ENCODE results near the gene NODAL. TPM values are rescaled to one million over a fixed set of nuclear protein-coding genes. Genes with fewer than 3 reads are reported as not detected.

The NODAL gene
- total and polyA plus RNA-seq, 2 experiments from 2014 or later = not detected

GRCh38 chr10:70466951-70467350 lies 25.5 kb upstream of the NODAL start:
- Histone ChIP-seq H4K20me1 (ENCODE audit: insufficient read depth) (no peaks in the 10 kb centered on the region), H3K4me1 (ENCODE audit: insufficient read depth) (no peaks in the 10 kb centered on the region), H3K27me3 (replicated peaks; ENCODE audit: insufficient read depth) (peaks cover 27% of the 10 kb centered on the region), H3K9me2 (ENCODE audit: insufficient read depth) (no peaks in the 10 kb centered on the region), H3K4me3 (no peak overlapping the region), H3K9me3 (ENCODE audit: low read depth) (no peaks in the 10 kb centered on the region), H3K4me2 (ENCODE audit: unreplicated experiment) (no peak overlapping the region), H3F3A (ENCODE audit: insufficient read depth) (no peaks in the 10 kb centered on the region), H3K36me3 (ENCODE audit: low read depth) (no peaks in the 10 kb centered on the region), H3K79me2 (ENCODE audit: insufficient read depth) (no peaks in the 10 kb centered on the region), H2AFZ (no peak overlapping the region), H3K27ac (no peak overlapping the region), H3K9ac (no peak overlapping the region)
- in situ Hi-C loops (cut with MboI) = loop anchor here (10.0 kb wide), 1 partner anchor 288 kb away; no protein-coding TSS in a partner anchor
- no peak for DNase-seq
- 71 to 77% methylated on average over 3 of the region's 3 CpGs for WGBS, 2 experiments (ENCODE audit: low coverage in 1 of 2, low lambda C conversion rate in 2 of 2, missing lambda C conversion rate in 2 of 2)
- TF ChIP-seq EZH2phosphoT487 (IDR thresholded peaks at IDR 0.05; ENCODE audit: insufficient read depth, low read depth) (no peak), EZH2 (IDR thresholded peaks at IDR 0.05; ENCODE audit: insufficient read depth, poor library complexity, severe bottlenecking) (no peak)

GRCh38 chr10:70465832-70466231 lies 24.4 kb upstream of the NODAL start:
- Histone ChIP-seq H3K79me2 (ENCODE audit: insufficient read depth) (no peaks in the 10 kb centered on the region), H3F3A (ENCODE audit: insufficient read depth) (no peaks in the 10 kb centered on the region), H3K4me2 (ENCODE audit: unreplicated experiment) (no peak overlapping the region), H3K36me3 (ENCODE audit: low read depth) (no peaks in the 10 kb centered on the region), H3K4me1 (ENCODE audit: insufficient read depth) (no peaks in the 10 kb centered on the region), H2AFZ (no peak overlapping the region), H3K9ac (no peak overlapping the region), H3K27me3 (replicated peaks; ENCODE audit: insufficient read depth) (peaks cover 21% of the 10 kb centered on the region), H3K9me3 (ENCODE audit: low read depth) (no peaks in the 10 kb centered on the region), H3K4me3 (no peak overlapping the region), H3K27ac (no peak overlapping the region), H3K9me2 (ENCODE audit: insufficient read depth) (no peaks in the 10 kb centered on the region), H4K20me1 (ENCODE audit: insufficient read depth) (no peaks in the 10 kb centered on the region)
- WGBS, 2 experiments (ENCODE audit: low coverage in 1 of 2, low lambda C conversion rate in 2 of 2, missing lambda C conversion rate in 2 of 2) = 61 to 89% methylated on average over 2 of the region's 2 CpGs
- TF ChIP-seq EZH2phosphoT487 (IDR thresholded peaks at IDR 0.05; ENCODE audit: insufficient read depth, low read depth) = no peak
- TF ChIP-seq EZH2 (IDR thresholded peaks at IDR 0.05; ENCODE audit: insufficient read depth, poor library complexity, severe bottlenecking) = no peak
- DNase-seq = no peak
- in situ Hi-C loops (cut with MboI) = loop anchor here (10.0 kb wide), 1 partner anchor 289 kb away; no protein-coding TSS in a partner anchor

- Histone ChIP-seq H3K4me3 (no peak overlapping the region), H4K20me1 (ENCODE audit: insufficient read depth) (no peaks in the 10 kb centered on the region), H3K4me2 (ENCODE audit: unreplicated experiment) (no peak overlapping the region), H3F3A (ENCODE audit: insufficient read depth) (no peaks in the 10 kb centered on the region), H3K36me3 (ENCODE audit: low read depth) (no peaks in the 10 kb centered on the region), H3K9ac (no peak overlapping the region), H3K27me3 (replicated peaks; ENCODE audit: insufficient read depth) (peaks cover 21% of the 10 kb centered on the region), H3K9me3 (ENCODE audit: low read depth) (no peaks in the 10 kb centered on the region), H3K27ac (no peak overlapping the region), H3K79me2 (ENCODE audit: insufficient read depth) (no peaks in the 10 kb centered on the region), H3K4me1 (ENCODE audit: insufficient read depth) (no peaks in the 10 kb centered on the region), H3K9me2 (ENCODE audit: insufficient read depth) (no peaks in the 10 kb centered on the region), H2AFZ (no peak overlapping the region)
- in situ Hi-C loops (cut with MboI) = loop anchor here (10.0 kb wide), 1 partner anchor 290 kb away; no protein-coding TSS in a partner anchor
- 77 to 81% methylated on average over 4 of the region's 4 CpGs for WGBS, 2 experiments (ENCODE audit: low coverage in 1 of 2, low lambda C conversion rate in 2 of 2, missing lambda C conversion rate in 2 of 2)
- DNase-seq = no peak
- TF ChIP-seq EZH2 (IDR thresholded peaks at IDR 0.05; ENCODE audit: insufficient read depth, poor library complexity, severe bottlenecking) = no peak
- no peak for TF ChIP-seq EZH2phosphoT487 (IDR thresholded peaks at IDR 0.05; ENCODE audit: insufficient read depth, low read depth)
Measured at GRCh38 chr10:70465278-70465677, 23.8 kb upstream of the NODAL start.

GRCh38 chr10:70462349-70462984 lies 21.0 kb upstream of the NODAL start:
- WGBS, 2 experiments (ENCODE audit: low coverage in 1 of 2, low lambda C conversion rate in 2 of 2, missing lambda C conversion rate in 2 of 2) = 3 to 6% methylated on average over 4 of the region's 4 CpGs
- in situ Hi-C loops (cut with MboI) = loop anchor here (10.0 kb wide), 1 partner anchor 292 kb away; no protein-coding TSS in a partner anchor
- no peak for TF ChIP-seq EZH2phosphoT487 (IDR thresholded peaks at IDR 0.05; ENCODE audit: insufficient read depth, low read depth)
- TF ChIP-seq EZH2 (IDR thresholded peaks at IDR 0.05; ENCODE audit: insufficient read depth, poor library complexity, severe bottlenecking) = no peak

More at GRCh38 chr10:70462349-70462984, 21.0 kb upstream of the NODAL start:
- H3K4me2 ChIP-seq (ENCODE audit: unreplicated experiment) = no peak overlapping the region
- H3K9me2 ChIP-seq (ENCODE audit: insufficient read depth) = no peaks in the 10 kb centered on the region
- H4K20me1 ChIP-seq (ENCODE audit: insufficient read depth) = no peaks in the 10 kb centered on the region
- H3K27ac ChIP-seq = no peak overlapping the region
- H3K4me1 ChIP-seq (ENCODE audit: insufficient read depth) = no peaks in the 10 kb centered on the region
- H3K9ac ChIP-seq = no peak overlapping the region
- H2AFZ ChIP-seq = no peak overlapping the region
- peaks cover 7% of the 10 kb centered on the region; the same call in 1 of the 2 replicates for H3K27me3 ChIP-seq (replicated peaks; ENCODE audit: insufficient read depth)
- peak; percentile 61 for DNase-seq
- no peaks in the 10 kb centered on the region for H3K36me3 ChIP-seq (ENCODE audit: low read depth)
- H3F3A ChIP-seq (ENCODE audit: insufficient read depth) = no peaks in the 10 kb centered on the region
- H3K79me2 ChIP-seq (ENCODE audit: insufficient read depth) = no peaks in the 10 kb centered on the region
- no peaks in the 10 kb centered on the region for H3K9me3 ChIP-seq (ENCODE audit: low read depth)
- no peak overlapping the region for H3K4me3 ChIP-seq

Measured in GM23248 (cell line).